HepG2 (cell line): ENCODE results near the gene C3orf70. TPM values are rescaled to one million over a fixed set of nuclear protein-coding genes. Genes with fewer than 3 reads are reported as not detected.

Source experiments
- BCL6 ChIP-seq: IDR thresholded peaks from 2 replicates; pipeline ENCODE4 v1.6.1; 2016; ENCODE audit warnings: missing genetic modification reagents, missing compliant biosample characterization
- GATA4 ChIP-seq: sonication (generic); IDR thresholded peaks from 2 replicates; pipeline ENCODE4 v1.6.1; 2016; ENCODE audit warnings: antibody characterized with exemption, low read depth, borderline replicate concordance
- GATAD2A ChIP-seq: IDR thresholded peaks from 2 replicates; pipeline ENCODE4 v1.6.1; 2016
- SOX13 ChIP-seq, 3 experiments: fragments of 450-650 bp in 1 of 3; sonication (generic) in 1 of 3; formaldehyde crosslinking in 1 of 3; IDR thresholded peaks in 2 of 3; conservative IDR thresholded peaks in 1 of 3; 2 replicates each; pipeline versions ENCODE4 v1.5.0 to v1.6.1; 2016 to 2020; ENCODE audit warnings: antibody characterized with exemption in 1 of 3, mild to moderate bottlenecking in 1 of 3, missing compliant biosample characterization in 1 of 3, missing genetic modification reagents in 1 of 3, moderate library complexity in 1 of 3
- SP140L ChIP-seq: sonication (generic); formaldehyde crosslinking; IDR thresholded peaks from 2 replicates; pipeline ENCODE4 v1.4.0; 2020; ENCODE audit warnings: missing genetic modification reagents, borderline replicate concordance
- TEAD3 ChIP-seq: optimal IDR thresholded peaks from 2 replicates; pipeline ENCODE3; 2016; ENCODE audit warnings: borderline replicate concordance
- ZBTB7B ChIP-seq: sonication (generic); formaldehyde crosslinking; IDR thresholded peaks from 2 replicates; pipeline ENCODE4 v1.4.0; 2020; ENCODE audit warnings: missing genetic modification reagents
- ZFP36 ChIP-seq: fragments of 150-350 bp; IDR thresholded peaks from 2 replicates; pipeline ENCODE4 v1.6.1; 2018; ENCODE audit warnings: borderline replicate concordance, low read length, low read depth; ENCODE audit not compliant: partially characterized antibody
- ZNF263 ChIP-seq: sonication (generic); formaldehyde crosslinking; IDR thresholded peaks from 2 replicates; pipeline ENCODE4 v1.4.0; 2020; ENCODE audit warnings: missing genetic modification reagents
- ZNF292 ChIP-seq: sonication (generic); formaldehyde crosslinking; IDR thresholded peaks from 2 replicates; pipeline ENCODE4 v1.8.1; 2022; ENCODE audit warnings: mild to moderate bottlenecking, low read depth, missing genetic modification reagents, borderline replicate concordance
- polyA plus RNA-seq, 8 experiments: library from polyadenylated mRNA; depleted of rRNA in 3 of 8; stranded (reverse) in 7 of 8; unstranded in 1 of 8; fragments of >200 nt; fragmentation: Illumina TruSeq in 4 of 8; extraction: Trizol in 4 of 8; gene quantifications; 2 replicates each; pipeline versions ENCODE4 v1.2.1 to v1.2.3, GENCODE V29; 2011 to 2016; ENCODE audit warnings: low read depth in 4 of 8, missing spikeins in 1 of 8, mixed read lengths in 1 of 8; ENCODE audit not compliant: insufficient read depth in 1 of 8
- total RNA-seq, 5 experiments: library from RNA; depleted of rRNA; stranded (reverse); fragments of >200 nt; fragmentation: Illumina TruSeq; extraction: Trizol; gene quantifications; 2 replicates each; pipeline ENCODE4 v1.2.3, GENCODE V29; 2016; ENCODE audit warnings: low read depth in 1 of 5
- TF ChIP-seq, protein P1 (sequence below): sonication (generic); formaldehyde crosslinking; conservative IDR thresholded peaks from 2 replicates; pipeline ENCODE4 v1.4.0; 2020; ENCODE audit warnings: missing genetic modification reagents
- TF ChIP-seq, protein P2 (sequence below): sonication (generic); formaldehyde crosslinking; IDR thresholded peaks from 2 replicates; pipeline ENCODE4 v1.4.0; 2020; ENCODE audit warnings: missing genetic modification reagents

The C3orf70 gene
- total and polyA plus RNA-seq, 2 of the 13 experiments (the other 11 are each of a cell fraction or from before 2014, with no cell fraction given): 0.79 to 2.4 TPM

DNA sequence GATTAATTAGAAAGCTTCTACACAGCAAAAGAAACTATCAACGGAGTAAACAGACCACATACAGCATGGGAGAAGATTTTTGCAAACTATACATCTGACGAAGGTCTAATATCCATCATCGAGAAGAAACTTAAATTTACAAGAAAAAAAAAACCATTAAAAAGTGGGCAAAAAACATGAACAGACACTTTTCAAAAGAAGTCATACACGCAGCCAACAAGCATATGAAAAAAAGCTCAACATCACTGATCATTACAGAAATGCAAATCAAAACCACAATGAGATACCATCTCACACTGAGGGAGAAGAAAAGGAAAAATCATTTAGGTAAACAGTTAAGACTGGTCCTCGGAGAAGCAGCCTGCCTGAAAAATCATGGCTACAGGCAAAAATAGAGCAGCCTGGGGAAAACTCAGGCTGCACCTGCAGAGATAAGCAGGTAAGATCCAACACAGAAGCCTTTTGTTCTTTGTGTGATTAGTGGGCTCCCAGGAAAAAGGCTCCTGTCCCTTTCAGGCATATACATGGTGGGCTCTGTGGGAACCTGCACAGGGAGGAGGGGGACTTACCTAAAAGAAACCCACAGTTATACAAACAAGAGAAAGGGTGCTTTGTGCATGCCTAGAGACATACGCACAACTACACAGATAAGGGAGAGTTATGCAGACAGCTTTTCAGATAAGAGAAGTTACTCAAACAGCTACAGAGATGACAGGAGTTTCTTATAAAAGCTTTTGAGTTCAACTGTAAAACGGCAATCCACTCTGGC lies 49.3 kb downstream of the C3orf70 start (continued):
- TF ChIP-seq, protein P1, sequence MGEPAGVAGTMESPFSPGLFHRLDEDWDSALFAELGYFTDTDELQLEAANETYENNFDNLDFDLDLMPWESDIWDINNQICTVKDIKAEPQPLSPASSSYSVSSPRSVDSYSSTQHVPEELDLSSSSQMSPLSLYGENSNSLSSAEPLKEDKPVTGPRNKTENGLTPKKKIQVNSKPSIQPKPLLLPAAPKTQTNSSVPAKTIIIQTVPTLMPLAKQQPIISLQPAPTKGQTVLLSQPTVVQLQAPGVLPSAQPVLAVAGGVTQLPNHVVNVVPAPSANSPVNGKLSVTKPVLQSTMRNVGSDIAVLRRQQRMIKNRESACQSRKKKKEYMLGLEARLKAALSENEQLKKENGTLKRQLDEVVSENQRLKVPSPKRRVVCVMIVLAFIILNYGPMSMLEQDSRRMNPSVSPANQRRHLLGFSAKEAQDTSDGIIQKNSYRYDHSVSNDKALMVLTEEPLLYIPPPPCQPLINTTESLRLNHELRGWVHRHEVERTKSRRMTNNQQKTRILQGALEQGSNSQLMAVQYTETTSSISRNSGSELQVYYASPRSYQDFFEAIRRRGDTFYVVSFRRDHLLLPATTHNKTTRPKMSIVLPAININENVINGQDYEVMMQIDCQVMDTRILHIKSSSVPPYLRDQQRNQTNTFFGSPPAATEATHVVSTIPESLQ (CRISPR knock-in tag): no peak
- no peak; the same call in 1 of the 2 replicates for TF ChIP-seq SOX13 (IDR thresholded peaks at IDR 0.05)
- TF ChIP-seq SOX13 (CRISPR knock-in tag; conservative IDR thresholded peaks at IDR 0.05 in 1 of 2, IDR thresholded peaks at IDR 0.05 in 1 of 2): peak in 1 of 2 experiments; percentile 82; a peak in 2 of 4 replicates
- TF ChIP-seq ZBTB7B: peak; percentile 89
- TF ChIP-seq ZFP36: no peak
- TF ChIP-seq ZNF292 (CRISPR knock-in tag): peak; percentile 61; the same call in 1 of the 2 replicates
- no peak for TF ChIP-seq TEAD3 (CRISPR knock-in tag)
- peak; percentile 69 for TF ChIP-seq BCL6 (CRISPR knock-in tag)
- 0 out of 2 replicates have a peak, but pooled peaks have one; percentile 11 for TF ChIP-seq GATAD2A (CRISPR knock-in tag)
- peak; percentile 72; the same call in 1 of the 2 replicates for TF ChIP-seq GATA4
- TF ChIP-seq SP140L (CRISPR knock-in tag): no peak
- TF ChIP-seq, protein P2, sequence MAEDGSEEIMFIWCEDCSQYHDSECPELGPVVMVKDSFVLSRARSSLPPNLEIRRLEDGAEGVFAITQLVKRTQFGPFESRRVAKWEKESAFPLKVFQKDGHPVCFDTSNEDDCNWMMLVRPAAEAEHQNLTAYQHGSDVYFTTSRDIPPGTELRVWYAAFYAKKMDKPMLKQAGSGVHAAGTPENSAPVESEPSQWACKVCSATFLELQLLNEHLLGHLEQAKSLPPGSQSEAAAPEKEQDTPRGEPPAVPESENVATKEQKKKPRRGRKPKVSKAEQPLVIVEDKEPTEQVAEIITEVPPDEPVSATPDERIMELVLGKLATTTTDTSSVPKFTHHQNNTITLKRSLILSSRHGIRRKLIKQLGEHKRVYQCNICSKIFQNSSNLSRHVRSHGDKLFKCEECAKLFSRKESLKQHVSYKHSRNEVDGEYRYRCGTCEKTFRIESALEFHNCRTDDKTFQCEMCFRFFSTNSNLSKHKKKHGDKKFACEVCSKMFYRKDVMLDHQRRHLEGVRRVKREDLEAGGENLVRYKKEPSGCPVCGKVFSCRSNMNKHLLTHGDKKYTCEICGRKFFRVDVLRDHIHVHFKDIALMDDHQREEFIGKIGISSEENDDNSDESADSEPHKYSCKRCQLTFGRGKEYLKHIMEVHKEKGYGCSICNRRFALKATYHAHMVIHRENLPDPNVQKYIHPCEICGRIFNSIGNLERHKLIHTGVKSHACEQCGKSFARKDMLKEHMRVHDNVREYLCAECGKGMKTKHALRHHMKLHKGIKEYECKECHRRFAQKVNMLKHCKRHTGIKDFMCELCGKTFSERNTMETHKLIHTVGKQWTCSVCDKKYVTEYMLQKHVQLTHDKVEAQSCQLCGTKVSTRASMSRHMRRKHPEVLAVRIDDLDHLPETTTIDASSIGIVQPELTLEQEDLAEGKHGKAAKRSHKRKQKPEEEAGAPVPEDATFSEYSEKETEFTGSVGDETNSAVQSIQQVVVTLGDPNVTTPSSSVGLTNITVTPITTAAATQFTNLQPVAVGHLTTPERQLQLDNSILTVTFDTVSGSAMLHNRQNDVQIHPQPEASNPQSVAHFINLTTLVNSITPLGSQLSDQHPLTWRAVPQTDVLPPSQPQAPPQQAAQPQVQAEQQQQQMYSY (CRISPR knock-in tag): no peak
- TF ChIP-seq ZNF263 (CRISPR knock-in tag): peak; percentile 84
